ENCODE results near the gene TNS4.

TNS4 gene

DNA sequence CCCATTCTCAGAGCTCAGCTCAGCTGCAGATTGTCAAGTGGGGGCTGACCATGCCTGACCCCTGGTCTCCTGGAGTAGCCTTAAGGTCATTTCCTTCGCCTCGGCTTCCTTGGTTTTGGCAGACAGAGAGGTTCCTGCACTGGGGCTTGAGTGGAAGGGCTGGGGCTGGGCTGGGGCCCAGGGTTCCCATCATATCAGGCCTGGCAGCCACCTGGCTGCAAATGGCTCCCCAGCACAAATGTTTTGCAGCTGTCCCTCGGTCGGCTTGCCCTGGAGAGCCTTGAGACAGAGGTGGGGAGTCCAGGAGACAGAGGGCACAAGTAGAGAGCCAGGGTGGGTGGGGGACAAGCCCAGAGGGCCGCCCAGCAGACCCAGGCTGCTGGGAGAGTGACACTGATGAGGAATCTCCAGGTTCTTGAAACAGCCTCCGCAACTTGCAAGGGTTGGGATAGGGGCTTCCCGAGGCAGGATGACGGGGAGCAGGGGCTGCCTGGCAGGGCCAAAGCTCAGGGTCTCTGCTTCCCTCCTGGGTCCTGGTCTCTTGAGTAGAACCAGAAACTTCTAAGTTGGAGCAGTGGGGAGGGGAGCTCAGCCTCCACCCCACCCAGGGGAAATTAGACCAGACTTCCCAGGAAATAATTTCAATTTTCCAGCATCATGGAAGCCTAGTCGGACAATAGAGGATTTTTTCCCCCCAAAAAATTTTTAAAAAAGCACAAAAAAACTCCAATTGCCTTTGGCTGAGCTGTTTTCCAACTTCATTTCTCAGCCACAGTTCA, 38.9 kb downstream of the TNS4 start:
- no peak for DNase-seq (ENCODE audit: low spot score)
- TF ChIP-seq, protein P1, sequence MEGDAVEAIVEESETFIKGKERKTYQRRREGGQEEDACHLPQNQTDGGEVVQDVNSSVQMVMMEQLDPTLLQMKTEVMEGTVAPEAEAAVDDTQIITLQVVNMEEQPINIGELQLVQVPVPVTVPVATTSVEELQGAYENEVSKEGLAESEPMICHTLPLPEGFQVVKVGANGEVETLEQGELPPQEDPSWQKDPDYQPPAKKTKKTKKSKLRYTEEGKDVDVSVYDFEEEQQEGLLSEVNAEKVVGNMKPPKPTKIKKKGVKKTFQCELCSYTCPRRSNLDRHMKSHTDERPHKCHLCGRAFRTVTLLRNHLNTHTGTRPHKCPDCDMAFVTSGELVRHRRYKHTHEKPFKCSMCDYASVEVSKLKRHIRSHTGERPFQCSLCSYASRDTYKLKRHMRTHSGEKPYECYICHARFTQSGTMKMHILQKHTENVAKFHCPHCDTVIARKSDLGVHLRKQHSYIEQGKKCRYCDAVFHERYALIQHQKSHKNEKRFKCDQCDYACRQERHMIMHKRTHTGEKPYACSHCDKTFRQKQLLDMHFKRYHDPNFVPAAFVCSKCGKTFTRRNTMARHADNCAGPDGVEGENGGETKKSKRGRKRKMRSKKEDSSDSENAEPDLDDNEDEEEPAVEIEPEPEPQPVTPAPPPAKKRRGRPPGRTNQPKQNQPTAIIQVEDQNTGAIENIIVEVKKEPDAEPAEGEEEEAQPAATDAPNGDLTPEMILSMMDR (IDR thresholded peaks at IDR 0.05; ENCODE audit: extremely low read depth, insufficient read depth, missing control alignments): no peak
- in situ Hi-C loops (cut with MboI; ENCODE audit: low pct_unique_long_range_greater_than_20kb, low sequenced_read_pairs, unreplicated experiment): no loop called here

DNA sequence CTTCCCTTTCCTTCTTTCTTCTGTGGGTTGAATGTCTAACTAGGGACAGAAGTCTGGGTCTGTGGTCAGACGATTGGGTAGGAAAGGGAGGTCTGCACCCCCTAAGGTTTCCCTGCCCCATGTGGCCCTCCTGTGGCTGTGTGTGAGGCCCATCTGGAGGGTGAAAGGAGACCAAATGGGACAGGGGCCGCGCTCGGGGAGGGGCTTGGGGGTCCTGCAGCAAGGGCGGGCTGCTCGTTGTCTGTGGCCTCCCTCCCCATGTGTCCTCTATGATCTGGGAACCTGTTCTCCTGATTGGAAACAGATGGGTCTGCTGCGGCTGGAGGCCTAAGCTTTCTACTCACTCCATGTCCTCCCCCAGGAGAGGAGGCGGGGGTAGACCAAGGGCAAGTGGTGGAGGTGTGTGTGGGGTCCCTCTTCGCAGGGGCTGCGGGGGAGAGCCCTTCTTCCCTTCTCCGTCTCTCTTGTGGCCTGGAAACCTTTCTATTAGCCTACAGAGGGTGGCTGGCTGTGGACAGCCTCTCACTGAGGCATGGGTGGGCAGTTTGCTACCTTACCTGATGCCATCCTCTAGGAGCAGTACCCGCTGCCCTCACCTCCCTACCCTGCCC, 39.6 kb downstream of the TNS4 start:
- TF ChIP-seq, protein P1 (IDR thresholded peaks at IDR 0.05; ENCODE audit: extremely low read depth, insufficient read depth, missing control alignments): no peak
- in situ Hi-C loops (cut with MboI; ENCODE audit: low pct_unique_long_range_greater_than_20kb, low sequenced_read_pairs, unreplicated experiment): no loop called here
- no peak for DNase-seq (ENCODE audit: low spot score)

DNA sequence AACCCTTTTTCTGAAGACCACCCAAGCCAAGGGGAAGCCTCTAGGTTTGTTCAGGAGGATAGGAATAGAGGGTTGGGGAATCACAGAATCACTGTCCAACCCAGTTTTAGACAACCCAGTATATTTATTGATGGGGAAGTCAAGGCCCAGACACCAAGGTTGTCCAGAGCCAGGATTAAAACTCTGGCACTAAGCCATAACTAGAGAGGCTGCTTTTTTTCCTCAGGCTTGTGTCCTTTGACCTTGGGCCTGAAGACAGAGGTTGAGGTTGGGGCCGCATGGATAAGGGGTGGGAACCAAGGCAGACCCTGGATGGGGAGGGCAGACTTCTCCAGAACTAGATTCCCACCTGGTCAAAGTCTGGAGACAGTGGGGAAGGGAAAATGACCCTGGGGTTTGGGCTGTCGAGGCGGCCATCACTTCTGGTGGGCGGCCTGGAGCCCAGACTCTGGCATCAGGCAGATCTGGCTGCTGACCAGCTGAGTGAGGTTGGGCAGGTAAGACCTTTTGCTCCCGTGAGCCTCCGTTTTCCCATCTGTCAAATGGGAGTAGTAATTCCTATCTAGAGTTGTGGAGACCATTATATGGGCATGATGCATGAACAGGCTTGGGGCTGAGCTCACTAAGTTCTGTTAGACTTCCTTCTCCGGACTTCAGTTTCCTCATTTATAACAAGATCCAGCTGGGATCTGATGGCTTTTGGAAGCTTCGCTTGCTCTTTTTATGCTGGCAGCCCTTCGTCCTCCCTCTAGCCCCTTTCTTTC, 40.3 kb downstream of the TNS4 start:
- TF ChIP-seq, protein P1 (IDR thresholded peaks at IDR 0.05; ENCODE audit: extremely low read depth, insufficient read depth, missing control alignments): no peak
- in situ Hi-C loops (cut with MboI; ENCODE audit: low pct_unique_long_range_greater_than_20kb, low sequenced_read_pairs, unreplicated experiment): no loop called here
- DNase-seq (ENCODE audit: low spot score): no peak

DNA sequence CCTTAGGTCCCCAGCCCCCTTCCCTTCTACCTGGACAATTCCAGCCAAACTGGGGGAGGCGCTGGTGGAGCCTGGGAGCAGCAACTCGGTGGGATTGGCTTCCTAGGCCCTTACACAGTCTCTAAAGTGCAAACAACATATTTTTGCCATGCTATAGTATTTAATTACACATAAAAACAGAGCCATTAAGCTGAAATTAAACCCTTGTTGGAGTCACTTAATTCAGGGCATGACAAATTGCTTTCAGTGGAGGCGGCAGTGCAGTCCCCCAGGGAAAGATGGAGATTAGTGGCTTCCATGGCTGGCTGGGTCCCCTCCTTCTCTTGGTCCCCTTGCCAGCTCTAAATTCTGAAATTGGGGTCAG, 40.8 kb downstream of the TNS4 start:
- TF ChIP-seq, protein P1 (IDR thresholded peaks at IDR 0.05; ENCODE audit: extremely low read depth, insufficient read depth, missing control alignments): no peak
- no peak for DNase-seq (ENCODE audit: low spot score)
- in situ Hi-C loops (cut with MboI; ENCODE audit: low pct_unique_long_range_greater_than_20kb, low sequenced_read_pairs, unreplicated experiment): no loop called here

DNA sequence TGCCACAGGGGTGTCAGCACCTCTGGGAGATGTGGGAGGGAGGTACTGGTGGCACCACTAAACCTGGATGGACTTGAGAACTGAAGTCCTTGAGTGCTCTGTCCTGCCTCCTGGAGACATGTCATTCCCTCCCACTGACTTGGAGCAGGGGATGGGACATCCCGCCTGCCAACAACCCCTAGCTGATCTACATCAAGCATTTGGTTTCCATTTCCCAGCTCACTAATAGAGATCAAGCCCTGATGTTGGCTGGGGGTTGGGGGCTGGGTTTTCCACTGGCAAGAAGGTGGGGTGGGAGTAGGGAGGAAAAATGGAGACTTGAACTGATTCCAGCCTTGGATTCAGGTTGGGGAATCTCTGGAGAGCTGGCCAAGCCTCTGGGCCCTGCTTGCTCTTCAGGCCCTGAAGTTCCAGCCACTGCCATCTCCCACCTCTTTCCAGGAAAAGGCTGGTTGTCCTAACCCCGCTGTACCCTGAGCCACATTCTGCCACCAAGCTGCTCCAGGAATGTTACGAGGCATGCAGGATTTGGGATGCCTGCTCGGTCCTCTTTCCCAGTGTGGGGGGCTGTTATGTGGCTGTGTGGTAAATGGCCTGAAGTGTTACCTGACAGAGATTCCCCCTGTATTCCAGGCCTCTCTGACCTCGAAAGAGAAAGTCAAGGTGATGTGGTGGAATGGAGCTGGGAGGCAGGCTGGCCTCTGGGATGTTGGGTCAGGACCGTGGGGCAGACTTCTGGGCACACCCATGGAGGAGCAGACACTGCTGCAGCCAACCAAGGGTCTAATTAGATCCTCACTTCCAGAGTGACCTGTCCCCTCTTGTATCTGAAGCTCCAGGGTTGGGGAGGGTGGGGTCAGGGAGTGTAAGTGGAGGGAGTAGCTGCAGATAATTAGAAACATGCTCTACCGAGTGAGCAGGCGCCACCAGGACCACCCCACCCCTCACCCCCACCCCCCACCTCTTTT, 41.5 kb downstream of the TNS4 start:
- TF ChIP-seq, protein P1 (IDR thresholded peaks at IDR 0.05; ENCODE audit: extremely low read depth, insufficient read depth, missing control alignments): no peak
- in situ Hi-C loops (cut with MboI; ENCODE audit: low pct_unique_long_range_greater_than_20kb, low sequenced_read_pairs, unreplicated experiment): no loop called here
- DNase-seq (ENCODE audit: low spot score): no peak

All from GM13977 (cell line).